Panc1 (cell line): ENCODE measurements around the gene PLCB1.

Source experiments
- POLR2AphosphoS5 ChIP-seq: IDR thresholded peaks from 2 replicates; pipeline ENCODE4 v1.6.1; 2012; ENCODE audit warnings: mild to moderate bottlenecking, low read depth, low read length, moderate library complexity
- REST ChIP-seq, 2 experiments: IDR thresholded peaks; 2 replicates each; pipeline ENCODE4 v1.6.1; 2011 to 2012; ENCODE audit warnings: low read depth in 2 of 2, control low read depth in 1 of 2, low read length in 1 of 2, mild to moderate bottlenecking in 1 of 2, moderate library complexity in 1 of 2; ENCODE audit not compliant: insufficient read depth in 1 of 2
- SIN3A ChIP-seq: IDR thresholded peaks from 2 replicates; pipeline ENCODE4 v1.6.1; 2012; ENCODE audit warnings: low read depth, mild to moderate bottlenecking, low read length, moderate library complexity, borderline replicate concordance; ENCODE audit not compliant: insufficient read depth
- TF ChIP-seq, protein P1 (sequence below): fragments of 450-650 bp; IDR thresholded peaks from 2 replicates; pipeline ENCODE4 v1.5.1; 2017; ENCODE audit warnings: mild to moderate bottlenecking

- TF ChIP-seq, protein P1, sequence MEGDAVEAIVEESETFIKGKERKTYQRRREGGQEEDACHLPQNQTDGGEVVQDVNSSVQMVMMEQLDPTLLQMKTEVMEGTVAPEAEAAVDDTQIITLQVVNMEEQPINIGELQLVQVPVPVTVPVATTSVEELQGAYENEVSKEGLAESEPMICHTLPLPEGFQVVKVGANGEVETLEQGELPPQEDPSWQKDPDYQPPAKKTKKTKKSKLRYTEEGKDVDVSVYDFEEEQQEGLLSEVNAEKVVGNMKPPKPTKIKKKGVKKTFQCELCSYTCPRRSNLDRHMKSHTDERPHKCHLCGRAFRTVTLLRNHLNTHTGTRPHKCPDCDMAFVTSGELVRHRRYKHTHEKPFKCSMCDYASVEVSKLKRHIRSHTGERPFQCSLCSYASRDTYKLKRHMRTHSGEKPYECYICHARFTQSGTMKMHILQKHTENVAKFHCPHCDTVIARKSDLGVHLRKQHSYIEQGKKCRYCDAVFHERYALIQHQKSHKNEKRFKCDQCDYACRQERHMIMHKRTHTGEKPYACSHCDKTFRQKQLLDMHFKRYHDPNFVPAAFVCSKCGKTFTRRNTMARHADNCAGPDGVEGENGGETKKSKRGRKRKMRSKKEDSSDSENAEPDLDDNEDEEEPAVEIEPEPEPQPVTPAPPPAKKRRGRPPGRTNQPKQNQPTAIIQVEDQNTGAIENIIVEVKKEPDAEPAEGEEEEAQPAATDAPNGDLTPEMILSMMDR: peak; percentile 91
- TF ChIP-seq POLR2AphosphoS5: no peak
- 0 out of 4 replicates have a peak, but pooled peaks of 1 of the 2 experiments have one; percentile 16 for TF ChIP-seq REST (IDR thresholded peaks at IDR 0.05; ENCODE audit: insufficient read depth in 1 of 2, low read depth in 2 of 2, low read length in 1 of 2)
- no peak for TF ChIP-seq SIN3A
Observed at GRCh38 chr20:8131598-8132483, at the start of gene PLCB1.
